ENCODE data around the gene RERE. TPM values are rescaled to one million over a fixed set of nuclear protein-coding genes. Genes with fewer than 3 reads are reported as not detected.

The RERE gene
- polyA plus RNA-seq, 1 of the 3 experiments (the other 2 are of a cell fraction) = 8.1 TPM

DNA sequence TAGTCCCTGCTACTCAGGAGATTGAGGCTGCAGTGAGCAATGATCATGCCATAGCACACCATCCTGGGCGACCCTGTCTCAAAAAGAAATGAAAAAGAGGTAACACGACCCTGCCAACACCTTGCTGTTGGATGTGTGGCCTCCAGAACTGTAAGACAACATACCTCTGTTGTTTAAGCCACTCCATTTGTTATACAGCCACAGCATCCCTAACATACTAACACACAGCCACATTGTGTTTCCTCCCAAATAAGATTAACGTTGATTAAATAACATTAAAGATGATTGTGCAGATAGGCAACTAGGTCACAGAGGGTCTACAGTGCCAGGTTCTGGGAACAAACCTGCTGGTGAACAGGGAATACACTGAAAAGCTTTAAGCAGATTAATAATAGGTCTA lies 170.4 kb downstream of the RERE start:
- H4K20me1 ChIP-seq (ENCODE audit: insufficient read depth) = peaks cover 26% of the 10 kb centered on the region
- WGBS (ENCODE audit: low lambda C conversion rate) = 64% methylated on average over 3 of the region's 3 CpGs
- peaks cover 39% of the 10 kb centered on the region for H3K79me2 ChIP-seq (ENCODE audit: insufficient read depth)
- no peak overlapping the region for H3K9ac ChIP-seq
- H3K4me1 ChIP-seq (ENCODE audit: control insufficient read depth in 1 of 2, insufficient read depth in 2 of 2, low read depth in 1 of 2, low read length in 1 of 2) = peaks cover 6 to 22% of the 10 kb centered on the region in 2 experiments; a peak in 3 of 4 replicates
- no peaks in the 10 kb centered on the region for H3K9me3 ChIP-seq
- H3F3A ChIP-seq (replicated peaks; ENCODE audit: insufficient read depth) = peaks cover 2% of the 10 kb centered on the region
- H3K27ac ChIP-seq (ENCODE audit: low read depth in 2 of 2, low read length in 1 of 2) = no peak overlapping the region
- H3K4me2 ChIP-seq = no peak overlapping the region
- TF ChIP-seq TAF1 (IDR thresholded peaks at IDR 0.05; ENCODE audit: borderline replicate concordance, low read depth, low read length) (no peak), RCOR1 (IDR thresholded peaks at IDR 0.05; ENCODE audit: low read length) (peak; percentile 47; the same call in 1 of the 2 replicates)
- ChIA-PET POLR2A (no interaction called here), CTCF (interaction anchor here (0.7 to 1.3 kb wide), 4 partner anchors 15 to 86 kb away, joined by 3 to 5 read pairs (median 3); no protein-coding TSS in a partner anchor)
- DNase-seq = peak; percentile 23
- no peak overlapping the region for H2AFZ ChIP-seq (ENCODE audit: low read depth)
- H3K27me3 ChIP-seq (ENCODE audit: insufficient read depth) = no peaks in the 10 kb centered on the region
- no peaks in the 10 kb centered on the region for H3K9me2 ChIP-seq
- H3K36me3 ChIP-seq (replicated peaks in 1 of 2; ENCODE audit: control insufficient read depth in 1 of 2, insufficient read depth in 2 of 2, low read length in 1 of 2) = peaks cover 0 to 2% of the 10 kb centered on the region in 2 experiments
- no peak overlapping the region for H3K4me3 ChIP-seq (ENCODE audit: low read depth in 2 of 2, low read length in 1 of 2)

DNA sequence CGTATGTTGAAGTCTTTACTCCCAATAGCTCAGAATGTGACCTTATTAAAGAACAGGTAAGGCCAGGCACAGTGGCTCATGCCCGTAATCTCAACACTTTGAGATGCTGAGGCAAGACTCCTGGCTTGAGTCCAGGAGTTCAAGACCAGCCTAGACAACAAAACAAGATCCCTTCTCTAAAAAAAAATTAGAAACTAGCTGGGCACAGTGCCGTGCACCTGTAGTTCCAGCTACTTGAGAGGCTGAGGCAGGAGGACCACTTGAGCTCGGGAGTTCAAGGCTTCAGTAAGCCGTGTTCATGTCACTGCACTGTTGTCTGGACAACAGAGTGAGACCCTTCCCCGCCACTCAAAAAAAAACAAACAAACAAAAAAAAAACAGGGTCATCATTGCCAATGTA lies 171.3 kb downstream of the RERE start:
- Histone ChIP-seq H3K4me1 (ENCODE audit: control insufficient read depth in 1 of 2, insufficient read depth in 2 of 2, low read depth in 1 of 2, low read length in 1 of 2) (peaks cover 12 to 15% of the 10 kb centered on the region in 2 experiments; a peak in 3 of 4 replicates), H2AFZ (ENCODE audit: low read depth) (no peak overlapping the region), H3K9me3 (no peaks in the 10 kb centered on the region), H3K36me3 (replicated peaks in 1 of 2; ENCODE audit: control insufficient read depth in 1 of 2, insufficient read depth in 2 of 2, low read length in 1 of 2) (peaks cover 0 to 2% of the 10 kb centered on the region in 2 experiments), H3K4me2 (no peak overlapping the region), H3K4me3 (ENCODE audit: low read depth in 2 of 2, low read length in 1 of 2) (no peak overlapping the region), H3K79me2 (ENCODE audit: insufficient read depth) (peaks cover 36% of the 10 kb centered on the region), H3F3A (replicated peaks; ENCODE audit: insufficient read depth) (peaks cover 2% of the 10 kb centered on the region), H3K9ac (no peak overlapping the region), H3K27ac (ENCODE audit: low read depth in 2 of 2, low read length in 1 of 2) (no peak overlapping the region), H4K20me1 (ENCODE audit: insufficient read depth) (peaks cover 26% of the 10 kb centered on the region), H3K9me2 (no peaks in the 10 kb centered on the region), H3K27me3 (ENCODE audit: insufficient read depth) (no peaks in the 10 kb centered on the region)
- TF ChIP-seq RCOR1 (IDR thresholded peaks at IDR 0.05; ENCODE audit: low read length) (no peak), FOXJ3 (CRISPR knock-in tag; IDR thresholded peaks at IDR 0.05) (no peak), MEF2A (IDR thresholded peaks at IDR 0.05; ENCODE audit: borderline replicate concordance, low read depth) (no peak), FOSL2 (IDR thresholded peaks at IDR 0.05; ENCODE audit: borderline replicate concordance, low read depth) (no peak), FOXM1 (IDR thresholded peaks at IDR 0.05; ENCODE audit: low read depth) (no peak), RXRA (IDR thresholded peaks at IDR 0.05; ENCODE audit: borderline replicate concordance, low read depth) (no peak), SIN3A (IDR thresholded peaks at IDR 0.05; ENCODE audit: borderline replicate concordance, low read depth, low read length) (no peak), RFX5 (IDR thresholded peaks at IDR 0.05; ENCODE audit: low read length) (no peak), JUND (IDR thresholded peaks at IDR 0.05) (no peak), GABPA (IDR thresholded peaks at IDR 0.05; ENCODE audit: low read depth) (no peak), TAF1 (IDR thresholded peaks at IDR 0.05; ENCODE audit: borderline replicate concordance, low read depth, low read length) (no peak)
- TF ChIP-seq, protein P1, sequence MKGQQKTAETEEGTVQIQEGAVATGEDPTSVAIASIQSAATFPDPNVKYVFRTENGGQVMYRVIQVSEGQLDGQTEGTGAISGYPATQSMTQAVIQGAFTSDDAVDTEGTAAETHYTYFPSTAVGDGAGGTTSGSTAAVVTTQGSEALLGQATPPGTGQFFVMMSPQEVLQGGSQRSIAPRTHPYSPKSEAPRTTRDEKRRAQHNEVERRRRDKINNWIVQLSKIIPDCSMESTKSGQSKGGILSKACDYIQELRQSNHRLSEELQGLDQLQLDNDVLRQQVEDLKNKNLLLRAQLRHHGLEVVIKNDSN (IDR thresholded peaks at IDR 0.05; ENCODE audit: borderline replicate concordance, low read depth) = no peak
- ChIA-PET POLR2A (no interaction called here), CTCF (interaction anchor here (0.7 kb wide), 1 partner anchor 86 kb away, joined by 3 read pairs; no protein-coding TSS in a partner anchor)
- 95% methylated on average over 6 of the region's 6 CpGs for WGBS (ENCODE audit: low lambda C conversion rate)
- DNase-seq = no peak

All from SK-N-SH (cell line).